ENCODE data around the gene TMCO4.

Gene TMCO4

GRCh38 chr1:19696820-19697219, 102.9 kb downstream of the TMCO4 start:
- no peaks in the 10 kb centered on the region for H3K4me1 Mint-ChIP-seq (ENCODE audit: low read depth)
- H3K27ac Mint-ChIP-seq = no peak overlapping the region
- H3K36me3 Mint-ChIP-seq (ENCODE audit: low read depth) = peaks cover 4% of the 10 kb centered on the region
- DNase-seq (ENCODE audit: low spot score) = no peak
- no peaks in the 10 kb centered on the region for H3K9me3 Mint-ChIP-seq
- no peaks in the 10 kb centered on the region for H3K27me3 Mint-ChIP-seq (ENCODE audit: low read depth)
- H3K4me3 Mint-ChIP-seq = no peak overlapping the region

- H3K9me3 Mint-ChIP-seq = no peaks in the 10 kb centered on the region
- no peak for DNase-seq (ENCODE audit: low spot score)
- peaks cover 10% of the 10 kb centered on the region for H3K36me3 Mint-ChIP-seq (ENCODE audit: low read depth)
- H3K4me1 Mint-ChIP-seq (ENCODE audit: low read depth) = no peaks in the 10 kb centered on the region
- H3K4me3 Mint-ChIP-seq = no peak overlapping the region
- H3K27me3 Mint-ChIP-seq (ENCODE audit: low read depth) = no peaks in the 10 kb centered on the region
- H3K27ac Mint-ChIP-seq = no peak overlapping the region
Observed at GRCh38 chr1:19695772-19696171, 103.9 kb downstream of the TMCO4 start.

- Mint-ChIP-seq H3K4me3 (no peak overlapping the region), H3K27me3 (ENCODE audit: low read depth) (no peaks in the 10 kb centered on the region), H3K9me3 (no peaks in the 10 kb centered on the region), H3K27ac (no peak overlapping the region), H3K4me1 (ENCODE audit: low read depth) (no peaks in the 10 kb centered on the region), H3K36me3 (ENCODE audit: low read depth) (peaks cover 16% of the 10 kb centered on the region)
- no peak for DNase-seq (ENCODE audit: low spot score)
Observed at GRCh38 chr1:19694298-19694697, 105.4 kb downstream of the TMCO4 start.

GRCh38 chr1:19690342-19690741, 109.4 kb downstream of the TMCO4 start:
- H3K27me3 Mint-ChIP-seq (ENCODE audit: low read depth) = no peaks in the 10 kb centered on the region
- H3K4me1 Mint-ChIP-seq (ENCODE audit: low read depth) = peaks cover 3% of the 10 kb centered on the region

DNA sequence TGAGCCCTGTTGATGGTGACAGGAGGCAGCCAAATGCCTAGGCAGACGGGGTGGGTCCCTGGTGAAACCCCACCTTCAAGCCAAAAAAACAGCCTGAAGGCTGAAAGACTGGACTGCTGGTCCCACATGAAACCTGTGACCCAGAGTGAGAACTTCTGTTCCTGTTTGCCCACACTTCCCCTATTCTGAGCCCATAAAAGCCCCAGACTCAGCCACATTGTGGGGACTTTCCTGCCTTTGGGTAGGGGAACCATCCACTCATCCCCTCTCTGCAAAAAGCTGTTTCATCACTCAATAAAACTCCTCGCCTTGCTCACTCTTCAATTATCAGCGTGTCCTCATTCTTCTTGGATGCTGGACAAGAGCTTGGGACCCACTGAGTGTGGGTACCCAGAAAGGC, 109.9 kb downstream of the TMCO4 start:
- no peaks in the 10 kb centered on the region for H3K27me3 Mint-ChIP-seq (ENCODE audit: low read depth)
- no peak overlapping the region for H3K27ac Mint-ChIP-seq
- DNase-seq (ENCODE audit: low spot score) = no peak
- H3K36me3 Mint-ChIP-seq (ENCODE audit: low read depth) = peaks cover 33% of the 10 kb centered on the region
- H3K9me3 Mint-ChIP-seq = no peaks in the 10 kb centered on the region
- peaks cover 3% of the 10 kb centered on the region for H3K4me1 Mint-ChIP-seq (ENCODE audit: low read depth)
- no peak overlapping the region for H3K4me3 Mint-ChIP-seq

More at GRCh38 chr1:19690342-19690741, 109.4 kb downstream of the TMCO4 start:
- peaks cover 33% of the 10 kb centered on the region for H3K36me3 Mint-ChIP-seq (ENCODE audit: low read depth)
- H3K9me3 Mint-ChIP-seq = no peaks in the 10 kb centered on the region
- no peak for DNase-seq (ENCODE audit: low spot score)
- no peak overlapping the region for H3K27ac Mint-ChIP-seq
- no peak overlapping the region for H3K4me3 Mint-ChIP-seq

DNA sequence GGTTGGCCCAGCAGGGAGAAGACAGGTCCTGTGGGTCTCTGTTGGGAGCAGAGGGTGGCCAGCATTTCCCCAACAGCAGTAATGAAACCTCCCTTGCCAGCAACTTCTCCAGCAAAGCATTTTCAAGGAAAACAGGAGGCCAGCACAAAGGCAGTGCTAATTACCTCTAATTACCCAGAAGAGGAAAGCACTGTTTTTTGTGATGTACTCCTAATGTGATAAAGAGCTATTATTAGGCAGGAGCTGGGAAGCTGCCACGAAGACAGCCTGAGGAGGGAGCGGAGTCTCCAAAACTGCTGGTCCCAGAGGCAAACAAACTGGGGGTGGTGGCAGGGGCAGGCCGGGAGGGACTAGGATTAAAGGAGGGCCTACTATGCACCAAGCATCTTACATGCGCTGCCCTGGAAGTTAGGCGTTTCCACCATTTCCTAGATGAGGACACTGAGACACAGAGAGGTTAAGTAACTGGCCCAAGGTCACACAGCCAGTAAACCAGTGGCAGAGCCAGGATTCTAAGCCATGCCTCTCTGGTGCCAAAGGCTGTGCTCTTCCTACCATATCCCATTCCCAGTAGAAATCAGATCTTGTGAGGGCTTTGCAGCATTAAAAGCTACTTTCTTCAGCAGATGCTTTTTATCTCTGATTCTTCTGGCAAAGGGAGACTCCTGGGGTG, 110.5 kb downstream of the TMCO4 start:
- no peak overlapping the region for H3K27ac Mint-ChIP-seq
- no peaks in the 10 kb centered on the region for H3K27me3 Mint-ChIP-seq (ENCODE audit: low read depth)
- no peak overlapping the region for H3K4me3 Mint-ChIP-seq
- no peak for DNase-seq (ENCODE audit: low spot score)
- H3K4me1 Mint-ChIP-seq (ENCODE audit: low read depth) = peaks cover 3% of the 10 kb centered on the region
- H3K36me3 Mint-ChIP-seq (ENCODE audit: low read depth) = peaks cover 33% of the 10 kb centered on the region
- H3K9me3 Mint-ChIP-seq = no peaks in the 10 kb centered on the region

DNA sequence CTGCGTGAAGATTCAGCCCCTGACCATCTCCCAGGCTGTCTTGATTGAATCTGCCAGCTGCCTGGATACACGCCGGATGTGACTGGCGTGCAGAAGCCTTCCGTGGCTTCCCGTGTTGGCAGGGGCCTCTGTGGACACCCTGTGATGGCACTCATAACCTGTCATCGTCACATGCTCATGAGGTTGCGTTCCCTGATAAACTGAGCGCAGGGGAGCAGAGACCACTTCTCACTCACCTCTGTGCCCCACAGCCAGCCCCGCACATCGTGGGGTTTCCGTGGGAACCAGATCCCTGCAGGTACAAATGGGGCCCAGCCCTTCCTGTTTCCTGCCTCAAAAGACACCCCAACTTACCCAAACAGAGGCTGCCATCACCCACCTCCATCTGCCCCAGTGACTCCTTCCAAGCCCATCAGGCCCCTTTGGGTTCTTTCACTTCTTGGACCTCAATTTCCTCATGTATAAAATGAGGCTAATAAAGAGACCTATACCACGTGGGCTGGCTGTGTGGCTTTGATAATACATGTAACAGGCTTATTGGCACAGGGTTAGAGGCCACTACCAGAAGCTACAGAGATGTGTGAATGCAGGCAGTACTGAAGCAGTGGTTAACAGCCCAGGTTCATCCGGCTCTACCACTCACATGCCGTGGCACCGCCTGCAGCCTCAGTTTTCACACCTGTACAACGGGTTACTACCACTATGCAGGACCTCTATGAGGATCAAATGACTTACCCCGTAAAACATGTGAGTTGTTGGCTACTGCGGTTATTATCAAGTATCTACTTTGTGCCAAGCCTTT, 111.5 kb downstream of the TMCO4 start:
- Mint-ChIP-seq H3K36me3 (ENCODE audit: low read depth) (peaks cover 33% of the 10 kb centered on the region), H3K27ac (no peak overlapping the region), H3K4me1 (ENCODE audit: low read depth) (peaks cover 3% of the 10 kb centered on the region), H3K9me3 (no peaks in the 10 kb centered on the region), H3K4me3 (no peak overlapping the region), H3K27me3 (ENCODE audit: low read depth) (no peaks in the 10 kb centered on the region)
- DNase-seq (ENCODE audit: low spot score) = no peak

GRCh38 chr1:19687414-19687813, 112.3 kb downstream of the TMCO4 start:
- Mint-ChIP-seq H3K27ac (no peak overlapping the region), H3K36me3 (ENCODE audit: low read depth) (peaks cover 33% of the 10 kb centered on the region), H3K4me1 (ENCODE audit: low read depth) (peaks cover 3% of the 10 kb centered on the region), H3K4me3 (no peak overlapping the region), H3K9me3 (no peaks in the 10 kb centered on the region), H3K27me3 (ENCODE audit: low read depth) (no peaks in the 10 kb centered on the region)
- DNase-seq (ENCODE audit: low spot score) = no peak

DNA sequence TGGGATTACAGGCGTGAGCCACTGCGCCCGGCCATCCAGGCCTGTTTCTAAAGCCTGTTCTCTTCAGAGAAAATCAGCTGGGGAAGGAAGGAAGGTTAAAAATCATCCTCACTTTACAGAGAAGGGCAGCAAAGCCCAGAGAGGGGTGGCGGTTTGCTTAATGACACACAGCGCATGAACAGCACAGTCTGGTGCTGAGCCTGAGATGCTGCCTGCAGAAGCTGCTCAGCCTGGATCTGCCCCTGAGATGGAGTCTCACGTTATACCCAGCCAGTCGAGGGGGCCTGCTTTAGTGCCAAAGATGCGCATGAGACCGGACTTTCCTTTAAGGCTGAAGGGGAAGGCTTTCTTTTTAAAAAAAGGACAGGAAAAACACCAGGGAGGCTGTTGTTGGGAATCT, 113.7 kb downstream of the TMCO4 start:
- Mint-ChIP-seq H3K4me3 (no peak overlapping the region), H3K27me3 (ENCODE audit: low read depth) (no peaks in the 10 kb centered on the region), H3K36me3 (ENCODE audit: low read depth) (peaks cover 23% of the 10 kb centered on the region), H3K27ac (no peak overlapping the region), H3K4me1 (ENCODE audit: low read depth) (peaks cover 3% of the 10 kb centered on the region), H3K9me3 (no peaks in the 10 kb centered on the region)
- DNase-seq (ENCODE audit: low spot score) = no peak

DNA sequence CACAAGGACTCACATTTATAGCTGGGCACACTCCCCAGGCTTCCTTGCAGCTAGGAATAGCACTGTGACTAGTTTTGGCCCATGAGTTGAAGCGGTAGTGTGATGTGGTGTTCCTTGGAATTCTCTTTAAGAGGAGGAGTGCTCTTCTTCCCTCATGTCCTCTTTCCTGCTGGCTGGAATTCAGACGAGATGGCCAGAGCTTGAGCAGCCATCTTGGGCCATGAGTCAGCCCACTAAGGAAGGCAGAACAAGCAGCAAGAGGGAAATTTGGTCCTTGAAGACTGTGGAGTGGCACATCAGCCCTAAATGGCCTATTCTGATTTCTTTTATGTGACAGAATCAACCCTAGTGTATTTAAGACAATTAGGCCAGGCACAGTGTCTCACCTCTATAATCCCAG, 115.0 kb downstream of the TMCO4 start:
- Mint-ChIP-seq H3K27me3 (ENCODE audit: low read depth) (no peaks in the 10 kb centered on the region), H3K9me3 (no peaks in the 10 kb centered on the region), H3K36me3 (ENCODE audit: low read depth) (peaks cover 17% of the 10 kb centered on the region), H3K27ac (no peak overlapping the region), H3K4me3 (no peak overlapping the region), H3K4me1 (ENCODE audit: low read depth) (peaks cover 3% of the 10 kb centered on the region)
- no peak for DNase-seq (ENCODE audit: low spot score)

- Mint-ChIP-seq H3K9me3 (no peaks in the 10 kb centered on the region), H3K27me3 (ENCODE audit: low read depth) (no peaks in the 10 kb centered on the region), H3K4me3 (no peak overlapping the region), H3K27ac (no peak overlapping the region), H3K36me3 (ENCODE audit: low read depth) (peaks cover 10% of the 10 kb centered on the region), H3K4me1 (ENCODE audit: low read depth) (peaks cover 3% of the 10 kb centered on the region)
- DNase-seq (ENCODE audit: low spot score) = no peak
Observed at GRCh38 chr1:19683351-19683750, 116.4 kb downstream of the TMCO4 start.

DNA sequence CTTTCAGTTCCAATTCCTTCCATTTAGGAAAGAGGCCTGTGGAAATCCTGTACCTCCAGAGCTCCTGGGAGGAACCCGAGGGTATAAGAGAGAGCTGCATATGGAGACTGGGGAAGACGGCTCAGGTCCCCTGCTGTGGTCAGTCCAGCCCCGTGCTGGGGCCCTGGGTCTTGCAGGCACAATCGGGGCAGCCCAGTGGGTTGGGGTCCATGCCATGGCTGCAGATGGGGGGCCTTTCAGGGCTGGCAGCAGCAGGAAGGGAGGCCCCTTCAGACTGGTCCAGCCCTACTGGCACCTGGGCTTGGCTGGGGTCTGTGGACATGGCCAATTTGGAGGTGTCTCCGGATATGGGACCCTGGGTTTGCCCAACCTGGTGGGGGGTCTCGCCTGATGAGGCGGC, 116.8 kb downstream of the TMCO4 start:
- Mint-ChIP-seq H3K27ac (no peak overlapping the region), H3K4me1 (ENCODE audit: low read depth) (no peaks in the 10 kb centered on the region), H3K4me3 (no peak overlapping the region), H3K36me3 (ENCODE audit: low read depth) (peaks cover 8% of the 10 kb centered on the region), H3K9me3 (no peaks in the 10 kb centered on the region), H3K27me3 (ENCODE audit: low read depth) (no peaks in the 10 kb centered on the region)
- DNase-seq (ENCODE audit: low spot score) = no peak

- DNase-seq (ENCODE audit: low spot score) = no peak
- Mint-ChIP-seq H3K4me3 (no peak overlapping the region), H3K4me1 (ENCODE audit: low read depth) (no peaks in the 10 kb centered on the region), H3K36me3 (ENCODE audit: low read depth) (peaks cover 3% of the 10 kb centered on the region), H3K27me3 (ENCODE audit: low read depth) (no peaks in the 10 kb centered on the region), H3K9me3 (no peaks in the 10 kb centered on the region), H3K27ac (no peak overlapping the region)
Observed at GRCh38 chr1:19682257-19682656, 117.5 kb downstream of the TMCO4 start.

- Mint-ChIP-seq H3K9me3 (no peaks in the 10 kb centered on the region), H3K27me3 (ENCODE audit: low read depth) (no peaks in the 10 kb centered on the region), H3K36me3 (ENCODE audit: low read depth) (no peaks in the 10 kb centered on the region), H3K27ac (no peak overlapping the region), H3K4me1 (ENCODE audit: low read depth) (no peaks in the 10 kb centered on the region), H3K4me3 (no peak overlapping the region)
- no peak for DNase-seq (ENCODE audit: low spot score)
Observed at GRCh38 chr1:19680644-19681043, 119.1 kb downstream of the TMCO4 start.

Data from T-helper 2 cell treated with Interferon-gamma antibody and Interleukin-4, amounts not matched to agents 5 μg/mL and 100 μg/mL, for 36 hours (primary cell).